ENCODE measurements around the gene PSME4. TPM values are rescaled to one million over a fixed set of nuclear protein-coding genes. Genes with fewer than 3 reads are reported as not detected.
"Not testable (repeated sequence)": the region's sequence is repeated elsewhere in the genome, so short reads cannot be mapped to it uniquely, and the experiment has no call there.

The PSME4 gene
- total RNA-seq, 1 donor from 2014 or later, result 52.1 TPM

DNA sequence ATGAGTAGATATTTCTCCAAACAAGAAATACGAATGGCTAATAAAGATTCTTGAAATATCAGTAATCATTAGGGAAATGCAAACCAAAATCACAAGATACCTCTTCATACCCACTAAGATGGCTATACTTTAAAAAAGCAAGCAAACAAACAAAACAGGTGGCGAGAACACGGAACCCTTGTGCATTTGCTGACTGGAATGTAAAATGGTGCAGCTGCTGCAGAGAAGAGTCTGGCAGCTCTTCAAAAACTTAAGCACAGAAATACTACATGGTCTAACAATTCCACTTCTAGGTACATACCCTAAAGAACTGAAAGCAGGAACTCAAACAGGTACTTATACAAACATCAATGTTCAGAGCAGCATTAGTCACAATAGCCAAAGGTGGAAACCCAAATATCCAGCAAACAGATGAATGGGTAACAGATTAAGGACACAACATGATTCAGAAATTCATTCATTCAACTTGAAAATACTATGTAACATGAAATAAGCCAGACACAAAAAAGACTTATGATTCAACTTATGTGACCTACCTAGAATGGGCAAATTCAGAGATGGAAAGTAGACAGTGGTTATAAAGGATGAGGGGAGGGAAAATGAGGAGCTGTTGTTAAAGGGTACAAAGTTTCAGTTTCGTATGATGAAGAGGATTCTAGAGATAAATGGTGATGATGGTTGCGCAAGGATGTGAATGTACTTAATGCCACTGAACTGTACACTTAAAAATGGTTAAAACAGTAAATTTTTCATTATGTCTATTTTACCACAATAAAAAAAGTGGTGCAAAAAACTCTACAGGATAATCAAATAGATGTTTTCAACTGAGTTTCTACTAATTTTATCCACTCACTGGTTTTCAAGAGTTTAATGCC lies 84.2 kb downstream of the PSME4 start:
- peak; percentile 49 for DNase-seq

DNA sequence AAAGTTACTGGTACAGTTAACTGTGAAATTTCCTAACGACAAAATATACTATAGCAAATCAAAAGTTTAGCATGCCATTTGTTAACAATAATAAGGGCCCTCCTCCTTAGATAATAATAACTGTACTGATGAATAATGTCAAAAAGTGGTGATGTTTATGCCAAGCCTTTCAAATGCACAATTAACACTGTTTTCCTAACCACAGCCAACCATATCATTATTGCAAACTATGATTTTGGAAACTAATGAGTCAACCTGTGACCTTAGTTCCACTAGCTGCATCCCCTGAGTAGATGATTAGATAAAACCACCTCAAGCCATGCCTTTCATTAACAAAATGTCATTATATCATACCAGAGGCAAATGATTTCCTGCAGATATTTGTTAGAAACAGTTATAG lies 85.9 kb downstream of the PSME4 start:
- DNase-seq, result no peak

DNA sequence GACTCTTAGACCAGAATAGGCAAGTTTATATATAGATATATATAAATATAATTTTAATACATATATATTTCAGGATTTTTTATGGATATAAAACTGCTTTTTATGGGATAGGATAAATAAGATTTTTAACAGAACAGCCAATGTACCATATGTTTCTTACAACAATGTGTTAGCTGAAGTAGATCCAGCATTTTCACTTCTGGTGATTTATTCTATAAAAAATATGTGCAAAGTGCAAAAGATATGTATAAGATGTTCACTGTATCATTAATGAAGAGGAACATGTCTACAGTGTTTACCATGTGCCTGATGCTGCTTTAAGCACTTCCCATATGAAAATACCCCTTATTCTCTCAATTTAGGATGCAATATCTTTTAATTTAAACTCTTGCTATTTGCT lies 88.8 kb downstream of the PSME4 start:
- DNase-seq, result no peak

DNA sequence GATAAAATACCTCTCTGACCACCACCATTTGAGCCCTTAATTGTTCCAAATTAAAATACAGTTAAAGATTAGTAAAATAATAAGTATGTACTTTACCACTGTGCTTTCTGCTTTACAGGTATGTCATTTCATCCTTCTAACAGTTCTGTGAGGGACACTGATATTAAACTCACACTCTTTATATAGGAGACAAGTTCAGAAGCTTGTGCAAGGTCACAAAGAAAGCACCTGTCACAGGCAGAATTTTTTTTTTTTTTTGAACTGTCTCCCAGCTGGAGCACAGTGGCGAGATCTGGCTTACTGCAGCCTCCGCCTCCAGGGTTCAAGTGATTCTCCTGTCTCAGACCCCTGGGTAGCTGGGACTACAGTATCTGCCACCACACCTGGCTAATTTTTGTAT lies 89.4 kb downstream of the PSME4 start:
- DNase-seq, result no peak

DNA sequence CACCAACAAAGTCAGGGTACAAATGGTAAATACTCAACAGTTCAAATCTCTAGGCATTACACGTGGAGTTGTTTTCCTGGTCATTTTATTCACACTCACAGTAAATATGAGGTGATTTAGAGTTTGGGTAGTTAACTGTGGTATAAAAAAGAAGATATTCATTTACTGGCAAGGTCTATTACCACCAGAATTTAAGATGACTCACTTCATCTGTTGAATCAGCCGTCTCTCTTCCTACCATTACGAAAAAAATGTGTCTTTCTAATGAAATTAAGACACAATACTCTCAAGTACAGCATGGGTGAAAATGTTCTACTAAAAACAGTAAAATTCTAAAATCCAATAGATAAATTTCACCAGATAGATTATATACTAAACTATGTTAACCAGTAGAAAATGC lies 90.0 kb downstream of the PSME4 start:
- no peak for DNase-seq

DNA sequence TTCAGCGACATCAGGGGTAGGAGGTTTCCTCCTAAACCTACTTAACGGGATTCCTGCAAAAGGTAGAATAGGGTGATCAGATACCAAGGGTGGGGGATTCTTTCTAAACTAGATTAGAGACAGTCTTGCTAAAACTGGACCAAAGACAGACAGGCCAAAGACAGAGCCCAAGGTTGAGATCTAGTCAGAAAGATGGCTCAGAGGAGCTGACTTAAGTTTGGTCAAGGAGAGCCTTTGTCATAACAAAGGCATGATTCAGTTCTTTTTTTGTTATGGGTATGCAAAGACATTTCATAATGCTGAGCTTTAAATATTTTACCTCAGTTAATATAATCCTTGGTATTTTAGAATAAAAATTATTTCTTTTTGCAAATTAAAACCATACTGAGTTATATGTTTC lies 93.2 kb downstream of the PSME4 start:
- no peak for DNase-seq

DNA sequence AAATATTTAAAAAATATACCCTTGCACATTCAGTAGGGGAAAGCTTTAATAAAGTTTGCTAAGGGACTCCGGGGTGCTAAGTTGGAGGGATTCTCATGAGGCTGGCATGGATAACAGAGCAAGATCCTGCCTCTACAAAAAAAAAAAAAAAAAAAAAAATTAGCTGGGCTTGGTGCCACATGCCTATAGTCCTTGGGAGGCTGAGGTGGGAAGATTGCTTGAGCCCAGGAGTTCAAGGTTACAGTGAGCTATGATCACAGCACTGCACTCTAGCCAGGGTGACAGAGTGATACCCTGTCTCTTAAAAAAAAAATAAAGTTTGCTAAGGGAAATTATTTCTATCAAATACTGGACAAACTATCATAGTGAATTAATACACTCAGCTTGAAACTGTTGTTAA lies 93.7 kb downstream of the PSME4 start:
- DNase-seq, result no peak

DNA sequence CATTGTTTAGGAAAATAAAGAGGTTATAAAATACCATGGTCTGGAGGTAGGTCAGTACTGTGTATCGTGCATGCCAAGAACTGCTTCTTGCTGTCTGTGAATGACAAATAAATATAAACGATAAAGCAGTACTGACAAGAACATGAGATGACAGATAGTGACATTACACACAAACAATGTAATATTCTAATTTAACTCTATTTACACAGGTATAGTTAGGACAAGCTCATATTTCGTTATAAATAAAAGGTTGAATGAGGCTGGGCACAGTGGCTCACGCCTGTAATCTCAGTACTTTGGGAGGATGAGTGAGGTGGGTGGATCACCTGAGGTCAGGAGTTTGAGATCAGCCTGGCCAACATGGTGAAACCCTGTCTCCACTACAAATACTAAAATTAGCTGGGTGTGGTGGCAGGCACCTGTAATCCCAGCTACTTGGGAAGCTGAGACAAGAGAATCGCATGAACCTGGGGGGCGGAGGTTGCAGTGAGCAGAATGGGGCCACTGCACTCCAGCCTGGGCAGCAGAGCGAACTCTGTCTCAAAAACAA lies 96.3 kb downstream of the PSME4 start:
- no peak for DNase-seq

DNA sequence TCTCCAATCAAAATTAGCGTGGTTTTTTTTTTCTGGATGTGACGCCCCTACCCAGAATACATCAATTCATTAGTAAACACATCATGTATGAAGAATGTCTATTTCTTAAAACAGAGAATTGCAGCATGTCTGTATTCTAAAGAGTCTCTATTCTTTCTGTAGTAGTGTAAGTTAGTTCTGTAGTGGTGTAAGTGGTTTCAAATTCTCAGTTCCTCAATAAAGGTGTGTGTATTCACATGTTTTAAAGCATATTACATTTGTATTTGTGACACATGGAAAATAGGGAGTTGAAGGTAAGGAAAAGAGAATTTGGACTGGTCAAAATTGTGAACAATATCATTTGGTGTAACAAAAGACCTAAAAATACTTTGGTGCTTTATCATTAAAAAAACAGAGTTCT lies 103.0 kb downstream of the PSME4 start:
- no peak for DNase-seq

DNA sequence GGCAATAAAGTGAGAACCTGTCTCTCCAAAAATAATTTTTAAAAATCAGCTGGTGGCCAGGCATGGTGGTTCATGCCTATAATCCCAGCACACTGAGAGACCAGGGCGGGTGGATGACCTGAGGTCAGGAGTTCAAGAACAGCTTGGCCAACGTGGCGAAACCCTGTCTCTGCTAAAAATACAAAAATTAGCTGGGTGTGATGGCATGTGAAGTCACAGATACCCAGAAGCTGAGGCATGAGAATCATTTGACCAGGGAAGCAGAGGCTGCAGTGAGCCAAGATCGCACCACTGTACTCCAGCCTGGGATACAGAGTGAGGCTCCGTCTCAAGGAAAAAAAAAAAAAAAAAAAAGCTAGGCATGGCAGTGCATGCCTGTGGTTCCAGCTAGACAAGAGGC lies 103.6 kb downstream of the PSME4 start:
- no peak for DNase-seq

DNA sequence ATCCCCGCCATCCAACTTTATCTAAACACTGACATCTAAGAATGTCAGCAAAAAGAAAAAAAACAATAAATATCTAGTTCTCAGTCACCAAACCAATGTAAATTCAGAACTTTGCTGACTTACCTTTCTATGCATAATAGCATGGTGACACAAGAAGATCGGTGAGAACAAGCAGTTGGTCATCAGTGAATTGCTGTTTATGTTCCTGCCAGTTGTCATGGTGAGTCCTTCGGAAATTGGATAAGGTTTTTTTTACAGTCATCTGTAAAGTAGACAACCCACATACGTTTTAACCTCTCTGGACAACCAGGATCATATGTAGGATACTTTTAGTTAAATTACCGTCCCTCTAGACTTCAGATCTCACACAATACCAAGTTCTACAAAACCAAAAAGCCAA lies 104.8 kb downstream of the PSME4 start:
- no peak for DNase-seq

DNA sequence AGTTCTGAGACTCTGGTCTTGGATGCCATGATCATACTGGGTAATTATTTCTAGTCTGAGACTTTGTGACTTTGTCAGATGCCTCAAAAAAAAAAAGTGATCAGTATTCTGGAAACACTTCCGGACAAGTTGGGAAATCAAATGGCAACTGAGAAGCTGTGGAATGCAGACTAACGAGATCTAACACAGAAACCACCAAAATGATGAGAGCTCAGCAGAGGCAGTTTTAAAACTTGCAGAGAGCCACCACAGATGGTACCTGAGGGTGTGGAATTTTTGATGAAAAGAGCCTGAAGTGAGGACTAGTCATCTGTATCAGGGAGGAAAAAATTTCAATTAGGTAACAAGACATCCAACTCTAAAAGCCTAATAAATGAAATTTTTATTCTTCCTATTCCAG lies 105.5 kb downstream of the PSME4 start:
- no peak for DNase-seq

DNA sequence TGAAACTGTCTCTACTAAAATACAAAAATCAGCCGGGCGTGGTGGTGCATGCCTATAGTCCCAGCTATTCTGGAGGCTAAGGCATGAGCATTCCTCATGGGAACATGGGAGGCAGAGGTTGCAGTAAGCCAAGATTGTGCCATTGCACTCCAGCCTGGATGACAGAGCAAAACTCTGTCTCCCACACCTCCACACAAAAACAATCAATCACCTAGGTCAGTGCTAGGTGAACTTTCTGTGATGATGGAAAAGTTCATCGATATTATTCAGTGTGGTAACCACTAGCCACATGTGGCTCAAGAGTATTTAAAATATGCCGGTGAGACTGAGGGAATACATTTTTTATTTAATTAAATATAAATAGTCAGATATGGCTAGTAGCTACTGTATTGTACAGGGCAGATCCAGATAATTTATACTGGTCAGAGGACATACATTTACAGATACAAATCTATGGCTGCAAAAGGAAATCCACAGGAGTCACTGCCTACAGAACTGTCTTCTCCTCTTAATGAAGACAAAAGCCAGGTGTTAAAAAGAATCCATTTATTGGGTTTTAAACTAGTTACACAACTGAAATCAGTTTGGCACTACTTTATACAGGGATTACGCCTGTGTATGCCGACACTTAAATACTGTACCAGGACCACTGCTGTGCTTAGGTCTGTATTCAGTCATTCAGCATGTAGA lies 107.1 kb downstream of the PSME4 start:
- no peak for DNase-seq

DNA sequence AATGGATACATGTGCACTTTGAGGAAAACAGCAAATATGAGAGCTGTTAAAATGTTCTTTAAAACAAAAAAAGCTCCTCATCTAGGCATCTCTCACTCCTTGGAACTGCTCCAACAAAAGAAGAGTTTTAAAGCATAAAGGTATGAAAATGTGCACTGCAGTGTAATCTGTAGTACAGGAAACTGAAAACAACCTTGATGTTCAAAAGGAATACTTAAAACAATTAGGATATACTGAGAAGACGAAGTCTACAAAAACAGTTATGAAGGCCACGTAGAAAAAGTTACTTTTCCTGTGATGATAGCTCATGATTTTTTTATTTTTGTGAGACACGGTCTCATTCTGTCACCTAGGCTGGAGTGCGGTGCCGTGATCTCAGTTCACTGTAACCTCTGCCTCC lies 109.0 kb downstream of the PSME4 start:
- no peak for DNase-seq

DNA sequence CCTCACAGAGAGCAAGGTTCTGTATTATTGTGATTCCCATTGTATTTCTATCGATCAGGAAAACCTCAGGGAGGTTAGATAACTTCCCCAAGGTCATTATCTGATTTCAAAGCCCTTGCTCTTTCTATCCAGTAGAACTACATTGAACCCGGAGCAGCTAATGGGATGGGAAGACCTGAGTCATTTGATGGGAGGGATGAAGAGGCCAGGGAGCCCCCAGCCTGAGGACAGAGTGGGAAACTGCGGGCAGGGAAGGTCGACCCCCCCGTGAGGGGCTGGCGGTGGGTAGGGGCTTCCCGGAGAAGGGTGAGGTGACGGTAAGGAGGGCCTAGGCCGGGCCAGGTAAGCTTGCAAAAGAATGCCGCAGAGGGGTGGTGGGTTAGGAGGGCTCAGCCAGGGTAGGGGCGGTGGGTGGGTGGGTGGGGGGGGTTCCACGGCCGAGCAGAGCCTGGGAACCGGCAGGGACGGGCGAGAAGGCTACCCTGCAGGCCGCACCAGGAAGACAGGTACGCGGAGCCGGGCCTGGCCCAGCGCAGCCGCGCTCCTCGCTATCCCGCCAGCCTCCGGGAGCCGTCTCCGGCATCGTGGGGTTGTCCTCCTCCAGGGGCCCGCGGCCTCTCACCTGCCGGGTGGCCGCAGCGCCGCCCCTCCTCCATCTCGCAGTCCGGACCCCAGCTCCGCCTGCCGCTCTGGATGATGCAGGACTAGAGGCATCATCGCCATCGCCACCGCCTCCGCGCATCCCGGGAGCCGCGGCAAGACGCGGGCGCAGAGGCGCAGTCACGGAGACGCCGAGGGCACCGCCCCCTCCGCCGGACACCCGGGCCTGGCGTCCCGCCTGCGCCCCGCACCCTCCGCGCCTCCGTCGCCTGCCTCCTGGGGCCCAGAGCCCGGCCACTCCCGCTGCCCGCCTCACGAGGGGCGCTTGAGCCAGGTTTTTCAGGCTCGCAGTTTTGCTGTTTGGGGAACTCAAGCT lies 111.3 kb downstream of the PSME4 start, which contains the start of gene GPR75:
Gene GPR75, minus strand, starts transcription at position 762 of the 976 bp plus-strand sequence. CDS start 5,211 bp downstream, outside the sequence.
- DNase-seq, result peak; percentile 30

DNA sequence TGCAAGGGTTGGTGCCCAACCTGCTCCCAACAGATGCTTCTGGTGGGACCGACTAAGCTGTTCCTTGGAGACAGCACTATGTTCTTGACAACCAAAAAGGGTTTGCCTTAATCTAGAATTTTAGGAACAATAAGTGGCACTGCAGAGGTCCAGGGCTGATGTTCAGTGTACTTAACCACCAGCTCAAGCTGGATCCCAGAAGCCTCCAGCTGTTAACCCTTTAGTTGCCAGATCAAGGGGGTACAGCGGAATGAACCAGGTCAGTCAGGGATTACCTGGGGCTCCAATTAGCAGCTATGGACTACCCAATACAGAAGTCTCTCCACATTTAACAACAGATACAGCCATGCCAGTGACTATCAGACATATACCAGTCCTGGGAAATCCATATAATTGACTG lies 114.5 kb downstream of the PSME4 start:
- DNase-seq, result no peak

DNA sequence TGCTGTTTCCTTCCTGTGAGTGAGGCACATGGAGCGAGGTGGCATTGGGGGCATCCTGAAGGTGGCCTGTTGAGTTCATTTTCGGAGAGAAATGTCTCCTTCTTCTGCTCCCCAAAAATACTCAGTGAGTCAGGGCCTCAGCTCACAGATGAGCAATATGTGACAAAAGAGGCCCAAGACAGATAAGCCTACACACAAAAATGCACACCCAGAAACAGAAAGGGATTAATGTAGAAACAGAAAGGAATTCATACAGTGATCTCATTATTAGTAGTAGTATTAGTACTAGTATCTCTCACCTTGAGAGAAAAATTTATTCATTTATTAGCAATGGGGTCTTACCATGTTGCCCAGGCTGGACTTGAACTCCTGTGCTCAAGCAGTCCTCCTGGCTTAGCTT lies 116.1 kb downstream of the PSME4 start:
- DNase-seq, result no peak

DNA sequence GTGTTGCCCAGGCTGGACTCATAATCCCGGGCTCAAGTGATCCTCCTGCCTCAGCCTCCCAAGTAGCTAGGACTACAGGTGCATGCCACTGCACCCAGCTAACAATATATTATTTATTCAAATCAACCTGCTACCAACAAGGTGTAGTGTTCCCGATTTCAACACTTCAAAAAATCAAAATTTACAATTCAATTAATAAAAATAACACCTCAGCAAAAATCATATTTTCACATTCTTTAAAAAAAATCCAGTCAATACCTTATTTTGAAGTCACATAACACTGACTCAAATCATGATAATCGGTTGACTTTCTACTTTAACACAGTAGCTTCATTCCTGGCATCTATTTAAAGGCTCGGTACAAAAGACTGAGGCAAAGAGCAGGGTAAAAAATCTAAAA lies 118.3 kb downstream of the PSME4 start:
- no peak for DNase-seq

DNA sequence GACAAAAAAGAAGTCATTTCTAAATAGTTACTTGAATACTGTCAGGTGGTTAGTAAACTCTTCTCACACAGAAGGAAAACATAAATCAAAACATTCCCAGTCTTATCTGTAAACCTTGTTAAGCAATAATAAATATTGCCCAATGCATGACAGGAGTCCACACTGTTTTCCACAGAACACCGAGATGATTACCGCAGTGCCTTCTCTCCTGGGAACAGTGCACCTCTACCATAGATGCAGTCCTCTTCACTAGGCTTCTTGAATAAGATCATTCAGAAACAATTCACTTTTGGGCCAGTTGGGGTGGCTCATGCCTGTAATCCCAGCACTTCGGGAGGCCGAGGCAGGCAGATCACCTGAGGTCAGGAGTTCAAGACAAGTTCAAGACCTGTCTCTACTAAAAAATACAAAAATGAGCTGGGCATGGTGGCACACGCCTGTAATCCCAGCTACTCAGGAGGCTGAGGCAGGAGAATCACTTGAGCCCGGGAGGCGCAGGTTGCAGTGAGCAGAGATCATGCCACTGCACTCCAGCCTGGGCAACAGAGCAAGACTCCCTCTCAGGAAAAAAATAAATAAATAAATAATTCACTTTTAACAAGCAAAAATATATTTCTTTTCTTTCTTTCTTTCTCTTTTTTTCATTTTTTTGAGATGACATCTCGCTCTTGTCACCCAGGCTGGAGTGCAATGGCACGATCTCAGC lies 119.6 kb downstream of the PSME4 start:
- not testable (repeated sequence) for DNase-seq

DNA sequence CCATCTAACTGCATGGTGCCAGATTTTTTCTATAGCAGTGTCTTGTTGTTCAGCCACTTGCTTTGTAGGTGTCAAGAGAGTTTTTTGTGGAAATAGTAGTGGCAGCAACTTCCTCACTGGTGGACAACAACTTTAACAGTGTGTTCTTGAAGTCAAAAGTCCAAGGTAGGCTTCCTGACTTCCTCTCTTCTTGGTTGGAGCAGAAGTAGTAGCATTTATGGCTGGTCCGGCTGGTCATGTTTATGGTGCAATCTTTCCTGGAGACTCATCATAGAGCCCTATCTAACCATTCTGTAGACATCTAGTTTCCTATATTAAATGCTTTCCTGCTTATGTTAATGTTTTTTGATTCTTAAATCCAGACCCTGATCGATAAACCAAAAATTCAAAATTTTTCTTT lies 122.7 kb downstream of the PSME4 start:
- DNase-seq, result no peak

DNA sequence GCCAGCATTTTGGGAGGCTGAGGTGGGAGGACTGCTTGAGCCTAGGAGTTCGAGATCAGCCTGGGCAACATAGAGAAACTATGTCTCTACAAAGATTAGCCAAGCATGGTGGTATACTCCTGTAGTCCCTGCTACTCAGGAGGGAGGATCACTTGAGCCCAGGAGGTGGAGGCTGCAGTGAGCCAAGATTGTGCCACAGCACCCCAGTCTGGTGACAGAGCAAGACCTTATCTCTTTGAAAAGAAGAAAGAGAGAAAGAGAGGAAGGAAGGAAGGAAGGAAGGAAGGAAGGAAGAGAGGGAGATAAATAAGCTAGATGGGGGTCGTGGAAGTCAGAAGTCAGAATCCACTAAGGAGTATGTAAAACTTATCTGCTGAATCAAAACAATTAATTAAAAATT lies 127.2 kb downstream of the PSME4 start:
- no peak for DNase-seq

DNA sequence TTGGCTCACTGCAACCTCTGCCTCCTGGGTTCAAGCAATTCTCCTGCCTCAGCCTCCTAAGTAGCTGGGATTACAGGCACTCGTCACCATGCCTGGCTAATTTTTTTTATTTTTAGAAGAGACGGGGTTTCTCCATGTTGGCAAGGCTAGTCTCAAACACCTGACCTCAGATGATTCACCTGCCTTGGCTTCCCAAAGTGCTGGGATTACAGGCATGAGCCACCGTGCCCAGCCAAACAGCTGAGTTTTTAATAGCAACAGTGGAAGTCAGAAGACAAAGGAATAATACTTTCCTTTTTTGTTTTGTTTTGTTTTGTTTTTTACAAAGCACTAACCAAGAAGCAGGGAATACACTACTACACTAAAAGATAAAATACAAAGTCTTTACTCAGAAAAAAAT lies 127.9 kb downstream of the PSME4 start:
- no peak for DNase-seq
